ENCODE measurements around the gene SAFB. TPM values are rescaled to one million over a fixed set of nuclear protein-coding genes. Genes with fewer than 3 reads are reported as not detected.

The SAFB gene
- total RNA-seq, 1 donor from 2014 or later, result 65.1 TPM

Other genes starting within 250 kb of the SAFB start
- 0.19 TPM in 1 of 2 replicates, not detected in the other for gene ZNRF4, start 167.7 kb upstream of the SAFB start, total RNA-seq
- 0.38 and 1.4 TPM in 2 replicates for gene TINCR, start 55.1 kb upstream of the SAFB start, total RNA-seq
- 50.6 and 51.9 TPM in 2 replicates for gene SAFB2, start 307 bp upstream of the SAFB start, total RNA-seq
- gene MICOS13, start 57.4 kb downstream of the SAFB start, total RNA-seq, result 48.0 and 49.3 TPM in 2 replicates
- 8.4 and 9.8 TPM in 2 replicates for gene HSD11B1L, start 57.9 kb downstream of the SAFB start, total RNA-seq
- gene RPL36, start 67.2 kb downstream of the SAFB start, total RNA-seq, result 894 and 943 TPM in 2 replicates
- gene LONP1, start 97.1 kb downstream of the SAFB start, total RNA-seq, result 77.8 and 85.2 TPM in 2 replicates
- gene CATSPERD, start 97.6 kb downstream of the SAFB start, total RNA-seq, result not detected in 2 replicates
- gene PRR22, start 161.7 kb downstream of the SAFB start, total RNA-seq, result 2.0 and 2.4 TPM in 2 replicates
- gene DUS3L, start 168.1 kb downstream of the SAFB start, total RNA-seq, result 18.4 and 19.7 TPM in 2 replicates
- gene NRTN, start 182.0 kb downstream of the SAFB start, total RNA-seq, result 0.62 and 0.66 TPM in 2 replicates
- gene FUT6, start 216.6 kb downstream of the SAFB start, total RNA-seq, result 0.09 TPM in 1 of 2 replicates, not detected in the other
- 0.14 and 0.84 TPM in 2 replicates for gene FUT3, start 228.4 kb downstream of the SAFB start, total RNA-seq
- gene FUT5, start 247.5 kb downstream of the SAFB start, total RNA-seq, result 0.30 and 0.41 TPM in 2 replicates

All from astrocyte (in vitro differentiated cells and primary cell).